K562 (cell line): ENCODE measurements around the gene RPL39L. TPM values are rescaled to one million over a fixed set of nuclear protein-coding genes. Genes with fewer than 3 reads are reported as not detected.

Experiments
- ATAC-seq: fragments of 200-7000 bp; cut with Tn5 transposase; 3 replicates; pipeline ENCODE4 v1.9.1; 2020; ENCODE audit warnings: moderate library complexity
- BruUV-seq: library from RNA; stranded (reverse); fragments of 400-500 nt; replicated peaks from 2 replicates; lab custom pipeline; 2021; lab: Mats Ljungman, UMichigan
- CTCF ChIA-PET: fragments of 300-600 bp; formaldehyde crosslinking; extraction: SDS; loops from one replicate; lab custom pipeline; 2021; ENCODE audit warnings: low intra/inter-chr PET ratio; lab: Yijun Ruan, JAX
- POLR2A ChIA-PET: fragments of 300-600, 350-650 bp; sonication (Branson Sonifier 250); formaldehyde crosslinking; extraction: SDS; loops from one replicate; lab custom pipeline; 2021; ENCODE audit warnings: antibody characterized with exemption, inconsistent platforms; lab: Yijun Ruan, JAX
- DNase-seq, 4 experiments: peaks; one replicate each; pipeline versions ENCODE4 v3.0.0 to v3.0.0-alpha.2; 2011 to 2018; ENCODE audit warnings: low spot score in 3 of 4, mixed read lengths in 3 of 4; ENCODE audit errors: extremely low read depth in 1 of 4
- FAIRE-seq: peaks from 2 replicates; lab custom pipeline; 2011; peaks lifted over from hg19 to GRCh38; lab: Jason Lieb, UNC
- H2AFZ ChIP-seq: 2 replicates; pipeline ENCODE4 v1.6.0; 2011; ENCODE audit warnings: low read depth, low read length, control low read depth, inconsistent platforms
- H3K27ac ChIP-seq: fragments of 200-600 bp; 3 replicates; pipeline ENCODE4 v1.8.0; 2011; ENCODE audit warnings: low read depth, mild to moderate bottlenecking, control low read depth, inconsistent platforms, low read length, moderate library complexity, mixed read lengths; ENCODE audit errors: extremely low read depth
- H3K27me3 ChIP-seq, 2 experiments: fragments of 300-600 bp in 1 of 2; 2 replicates in 1 of 2; 3 replicates in 1 of 2; pipeline versions ENCODE4 v1.6.0 to v1.8.0; 2011; ENCODE audit warnings: inconsistent platforms in 2 of 2, low read length in 2 of 2, mild to moderate bottlenecking in 1 of 2, mixed read lengths in 1 of 2, moderate library complexity in 1 of 2; ENCODE audit not compliant: control insufficient read depth in 2 of 2, insufficient read depth in 2 of 2
- H3K36me3 ChIP-seq: fragments of 300-600 bp; 3 replicates; pipeline ENCODE4 v1.8.0; 2011; ENCODE audit warnings: mild to moderate bottlenecking, low read length, inconsistent platforms; ENCODE audit not compliant: control insufficient read depth, insufficient read depth
- H3K4me1 ChIP-seq, 2 experiments: fragments of 200-600 bp in 1 of 2; replicated peaks in 1 of 2; 2 replicates in 1 of 2; 3 replicates in 1 of 2; pipeline versions ENCODE4 v1.5.1 to v1.8.0; 2011; ENCODE audit warnings: inconsistent platforms in 2 of 2, low read length in 2 of 2, mild to moderate bottlenecking in 1 of 2, mixed read lengths in 1 of 2, moderate library complexity in 1 of 2; ENCODE audit not compliant: control insufficient read depth in 2 of 2, insufficient read depth in 2 of 2
- H3K4me2 ChIP-seq: 2 replicates; pipeline ENCODE4 v1.6.1; 2011; ENCODE audit warnings: low read length, control low read depth, inconsistent platforms, mixed read lengths; ENCODE audit not compliant: insufficient read depth
- H3K4me3 ChIP-seq: fragments of 200-600 bp; sonication (generic), shearing (Covaris generic); 2 replicates; pipeline ENCODE4 v1.5.1; 2016; ENCODE audit warnings: control low read depth, inconsistent platforms
- H3K79me2 ChIP-seq: fragments of 200-600 bp; 3 replicates; pipeline ENCODE4 v1.8.0; 2011; ENCODE audit warnings: low read length, inconsistent platforms; ENCODE audit not compliant: control insufficient read depth, insufficient read depth
- H3K9ac ChIP-seq, 2 experiments: 2 replicates each; pipeline versions ENCODE4 v1.6.0 to v1.6.1; 2011; ENCODE audit warnings: low read depth in 2 of 2, low read length in 2 of 2, control low read depth in 1 of 2, inconsistent platforms in 1 of 2, mild to moderate bottlenecking in 1 of 2, mixed read lengths in 1 of 2; ENCODE audit not compliant: insufficient read depth in 1 of 2
- H3K9me1 ChIP-seq: one replicate; pipeline ENCODE4 v1.6.0; 2011; ENCODE audit warnings: inconsistent platforms, mild to moderate bottlenecking, low read length, moderate library complexity; ENCODE audit not compliant: control insufficient read depth, insufficient read depth
- H3K9me3 ChIP-seq: replicated peaks from 2 replicates; pipeline ENCODE4 v1.5.1; 2011; ENCODE audit warnings: low read depth, low read length, inconsistent platforms; ENCODE audit not compliant: control insufficient read depth, insufficient read depth
- H4K20me1 ChIP-seq: replicated peaks from 2 replicates; pipeline ENCODE4 v1.6.1; 2011; ENCODE audit warnings: low read length, inconsistent platforms, mixed read lengths; ENCODE audit not compliant: control insufficient read depth, insufficient read depth
- FOXA3 ChIP-seq, 2 experiments: fragments of 450-650 bp in 1 of 2; sonication (generic) in 1 of 2; formaldehyde crosslinking; IDR thresholded peaks in 1 of 2; conservative IDR thresholded peaks in 1 of 2; 2 replicates each; pipeline versions ENCODE4 v1.4.0 to v1.8.0; 2020 to 2022; ENCODE audit warnings: mild to moderate bottlenecking in 2 of 2, missing genetic modification reagents in 1 of 2
- FOXJ2 ChIP-seq: fragments of 200-800 bp; sonication (Bioruptor generic); IDR thresholded peaks from 2 replicates; pipeline ENCODE4 v1.6.1; 2016; ENCODE audit warnings: missing genetic modification characterization, missing compliant biosample characterization
- SRSF1 ChIP-seq: fragments of 200-400 bp; formaldehyde crosslinking; IDR thresholded peaks from 2 replicates; pipeline ENCODE4 v1.6.1; 2017; ENCODE audit warnings: mild to moderate bottlenecking, low read depth, low read length, moderate library complexity
- ZNF384 ChIP-seq: IDR thresholded peaks from 2 replicates; pipeline ENCODE4 v1.6.1; 2012; ENCODE audit warnings: low read depth, low read length, improper control_type of control experiment
- WGBS: fragments of 100-300 bp; shearing (Covaris generic); methylation state at CpG from one replicate; pipeline ENCODE4 v1.1.6; 2016; ENCODE audit warnings: low coverage, mixed read lengths; ENCODE audit not compliant: insufficient coverage; ENCODE audit errors: missing lambda C conversion rate; 5-methylcytosine and 5-hydroxymethylcytosine counted together
- in situ Hi-C: fragments of 300-500 bp; cut with MboI; formaldehyde crosslinking; loops from 4 replicates; pipeline ENCODE4 v1.15.0; 2018; ENCODE audit warnings: inconsistent platforms, mixed read lengths
- intact Hi-C: fragments of 100-400 bp; cut with micrococcal nuclease; formaldehyde crosslinking; loops from 2 replicates; pipeline ENCODE4 v1.14.2; 2022
- polyA plus RNA-seq, 8 experiments: library from polyadenylated mRNA; depleted of rRNA in 4 of 8; stranded (reverse) in 5 of 8; unstranded in 3 of 8; fragments of >200 nt; fragmentation: Nextera tagmentation in 2 of 8; fragmentation: Illumina TruSeq in 1 of 8; extraction: Ambion mirVana in 2 of 8; extraction: Trizol in 1 of 8; gene quantifications; 2 replicates each; pipeline versions ENCODE4 v1.2.1 to v1.2.3, GENCODE V29; 2011 to 2014; ENCODE audit warnings: inconsistent platforms in 1 of 8, missing spikeins in 1 of 8
- total RNA-seq, 7 experiments: library from RNA; depleted of rRNA in 6 of 7; stranded (reverse); fragments of >200 nt in 6 of 7; fragmentation: Illumina TruSeq in 2 of 7; extraction: Trizol in 2 of 7; gene quantifications; 2 replicates each; pipeline versions ENCODE4 v1.2.1 to v1.2.3, GENCODE V29; 2011 to 2021; ENCODE audit warnings: low replicate concordance in 1 of 7
- TF ChIP-seq, protein P1 (sequence below): sonication (generic); formaldehyde crosslinking; IDR thresholded peaks from 2 replicates; pipeline ENCODE4 v1.8.1; 2022; ENCODE audit warnings: missing genetic modification reagents
- TF ChIP-seq, protein P2 (sequence below): conservative IDR thresholded peaks from 2 replicates; pipeline ENCODE4 v1.6.1; 2011; ENCODE audit warnings: low read depth, mild to moderate bottlenecking, low read length; ENCODE audit not compliant: control insufficient read depth

Gene RPL39L
- total and polyA plus RNA-seq, 9 of the 15 experiments (the other 6 are each of a cell fraction or from before 2014, with no cell fraction given): 15.0 to 122 (median 45.5) TPM

DNA sequence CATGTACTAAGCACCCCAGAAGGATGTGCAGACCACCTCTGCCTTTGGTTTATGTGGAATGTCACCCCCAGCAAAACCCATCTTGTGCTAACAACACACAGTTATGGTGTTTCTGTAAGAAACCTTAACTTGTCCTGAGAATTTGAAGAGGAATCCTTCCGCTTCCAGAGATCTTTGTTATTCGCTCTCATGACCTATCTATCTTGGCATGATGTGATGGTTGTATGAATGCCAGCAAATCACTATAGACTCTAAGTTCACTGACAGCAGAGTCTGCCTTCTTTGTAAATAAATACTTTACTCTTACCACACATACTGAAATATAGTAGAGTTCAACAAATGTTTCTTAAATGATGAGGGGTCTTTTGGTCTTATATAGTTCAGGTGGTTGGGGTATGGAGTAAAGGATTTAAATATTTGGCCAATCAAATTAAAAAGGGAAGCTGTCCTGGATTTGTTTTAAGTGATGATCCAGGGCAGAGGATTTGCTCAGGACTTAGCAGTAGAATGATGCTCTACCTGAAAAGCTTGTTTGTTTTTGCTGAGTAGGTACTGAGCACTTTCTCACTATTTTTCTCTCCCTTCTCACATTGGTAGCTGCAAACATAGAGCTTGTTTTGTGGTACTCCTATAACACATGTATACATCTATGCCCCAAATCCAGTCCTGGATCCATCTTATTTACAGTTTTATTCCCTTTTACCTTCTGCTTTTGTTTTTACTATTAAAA is 30.1 kb upstream of the RPL39L start (continued):
- TF ChIP-seq, protein P1, sequence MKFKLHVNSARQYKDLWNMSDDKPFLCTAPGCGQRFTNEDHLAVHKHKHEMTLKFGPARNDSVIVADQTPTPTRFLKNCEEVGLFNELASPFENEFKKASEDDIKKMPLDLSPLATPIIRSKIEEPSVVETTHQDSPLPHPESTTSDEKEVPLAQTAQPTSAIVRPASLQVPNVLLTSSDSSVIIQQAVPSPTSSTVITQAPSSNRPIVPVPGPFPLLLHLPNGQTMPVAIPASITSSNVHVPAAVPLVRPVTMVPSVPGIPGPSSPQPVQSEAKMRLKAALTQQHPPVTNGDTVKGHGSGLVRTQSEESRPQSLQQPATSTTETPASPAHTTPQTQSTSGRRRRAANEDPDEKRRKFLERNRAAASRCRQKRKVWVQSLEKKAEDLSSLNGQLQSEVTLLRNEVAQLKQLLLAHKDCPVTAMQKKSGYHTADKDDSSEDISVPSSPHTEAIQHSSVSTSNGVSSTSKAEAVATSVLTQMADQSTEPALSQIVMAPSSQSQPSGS (CRISPR knock-in tag): no peak
- TF ChIP-seq, protein P2, sequence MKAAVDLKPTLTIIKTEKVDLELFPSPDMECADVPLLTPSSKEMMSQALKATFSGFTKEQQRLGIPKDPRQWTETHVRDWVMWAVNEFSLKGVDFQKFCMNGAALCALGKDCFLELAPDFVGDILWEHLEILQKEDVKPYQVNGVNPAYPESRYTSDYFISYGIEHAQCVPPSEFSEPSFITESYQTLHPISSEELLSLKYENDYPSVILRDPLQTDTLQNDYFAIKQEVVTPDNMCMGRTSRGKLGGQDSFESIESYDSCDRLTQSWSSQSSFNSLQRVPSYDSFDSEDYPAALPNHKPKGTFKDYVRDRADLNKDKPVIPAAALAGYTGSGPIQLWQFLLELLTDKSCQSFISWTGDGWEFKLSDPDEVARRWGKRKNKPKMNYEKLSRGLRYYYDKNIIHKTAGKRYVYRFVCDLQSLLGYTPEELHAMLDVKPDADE: no peak
- TF ChIP-seq FOXJ2 (tag) (no peak), FOXA3 (CRISPR knock-in tag; conservative IDR thresholded peaks at IDR 0.05 in 1 of 2, IDR thresholded peaks at IDR 0.05 in 1 of 2) (no peak), ZNF384 (no peak)

DNA sequence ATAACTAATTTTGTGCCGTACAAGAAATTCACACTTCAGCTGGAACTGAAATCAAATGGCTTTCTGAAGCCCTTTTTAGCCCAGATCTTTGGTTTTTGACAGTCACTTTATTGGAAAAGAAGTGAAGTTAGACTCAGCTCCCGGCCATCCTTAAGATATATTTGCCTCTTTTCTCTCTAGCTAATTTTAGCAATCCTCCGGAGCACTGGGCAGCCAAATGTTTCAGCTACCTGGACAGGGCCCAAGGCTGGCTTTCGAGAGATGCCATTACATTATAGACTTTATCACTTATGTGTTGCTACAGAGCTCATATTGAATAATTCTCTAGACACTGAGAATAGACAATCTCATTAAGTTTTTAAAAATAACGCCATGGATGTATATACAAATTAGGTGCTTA is 28.5 kb upstream of the RPL39L start:
- intact Hi-C loops: loop anchor here (10.0 kb wide), 2 partner anchors 233 to 553 kb away; partner anchors contain the start of genes AHSG and ST6GAL1
- DNase-seq: no peak

More for the DNA sequence above, 28.5 kb upstream of the RPL39L start:
- no peak overlapping the region for H3K4me2 ChIP-seq
- 10% methylated on average over 5 of the region's 5 CpGs for WGBS
- no peak overlapping the region for H3K27ac ChIP-seq
- no peaks in the 10 kb centered on the region for H3K36me3 ChIP-seq
- ChIA-PET CTCF (no interaction called here), POLR2A (no interaction called here)
- no peak overlapping the region for H3K4me3 ChIP-seq
- no peaks in the 10 kb centered on the region for H3K9me3 ChIP-seq
- H3K9ac ChIP-seq: no peak overlapping the region
- in situ Hi-C loops: loop anchor here (10.0 kb wide), 1 partner anchor 323 kb away; the partner anchor contains the start of gene ADIPOQ
- no peaks in the 10 kb centered on the region for H3K9me1 ChIP-seq
- no peaks in the 10 kb centered on the region for H3K4me1 ChIP-seq
- no peak overlapping the region for H2AFZ ChIP-seq
- no TSS peak for BruUV-seq
- ATAC-seq (no peak), FAIRE-seq (no peak)
- no peak for TF ChIP-seq SRSF1
- H3K27me3 ChIP-seq: peaks cover 0 to 6% of the 10 kb centered on the region in 2 experiments; a peak in 1 of 5 replicates
- H4K20me1 ChIP-seq: no peaks in the 10 kb centered on the region
- no peaks in the 10 kb centered on the region for H3K79me2 ChIP-seq
